HG02642 (cell line): ENCODE data around the gene TNRC6B.
A peak's percentile ranks its signal among the peaks of the same experiment; 100 is the strongest.
"Not testable (repeated sequence)": the region's sequence is repeated elsewhere in the genome, so short reads cannot be mapped to it uniquely, and the experiment has no call there.

Source experiments
- ATAC-seq: cut with Tn5 transposase; IDR thresholded peaks from one replicate; pipeline ENCODE4 v1.9.1; 2021; ENCODE audit warnings: mild to moderate bottlenecking; ENCODE audit not compliant: unreplicated experiment, poor library complexity

The TNRC6B gene

DNA sequence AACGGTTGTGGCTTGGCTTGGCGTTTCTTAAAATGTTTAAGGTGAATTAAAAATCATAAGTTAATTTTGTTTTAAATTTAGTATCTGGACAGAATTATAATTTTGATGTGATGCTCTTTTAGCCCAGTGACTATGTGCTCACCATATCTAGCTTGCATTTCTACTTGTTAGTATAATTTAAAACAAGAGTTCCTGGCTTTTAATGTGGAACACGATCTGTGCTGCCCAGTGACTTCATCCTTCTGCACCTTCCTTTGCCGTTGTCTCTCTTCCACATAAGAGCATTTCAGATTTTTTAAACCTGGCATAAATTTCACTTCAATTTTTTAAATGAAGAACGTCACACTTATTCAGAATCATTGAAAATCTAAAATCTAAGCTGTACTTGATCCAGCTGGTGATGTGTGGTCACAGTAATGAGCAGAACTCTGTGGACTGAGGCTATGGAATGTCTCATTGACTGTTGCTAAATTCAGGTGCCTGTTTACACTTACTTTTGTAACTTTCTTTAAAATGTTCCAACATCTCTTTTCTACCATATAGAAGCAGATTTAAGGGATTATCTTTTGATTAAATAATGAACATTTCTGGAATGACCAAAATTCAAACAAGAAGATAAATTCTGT lies 93.1 kb downstream of the TNRC6B start:
- no peak for ATAC-seq

- ATAC-seq: no peak
Observed at GRCh38 chr22:40271440-40271839, 93.7 kb downstream of the TNRC6B start.

GRCh38 chr22:40273319-40273718 lies 95.6 kb downstream of the TNRC6B start:
- ATAC-seq: no peak

GRCh38 chr22:40276996-40277823 lies 99.5 kb downstream of the TNRC6B start:
- no peak for ATAC-seq

- ATAC-seq: no peak
Observed at GRCh38 chr22:40279017-40279416, 101.3 kb downstream of the TNRC6B start.

DNA sequence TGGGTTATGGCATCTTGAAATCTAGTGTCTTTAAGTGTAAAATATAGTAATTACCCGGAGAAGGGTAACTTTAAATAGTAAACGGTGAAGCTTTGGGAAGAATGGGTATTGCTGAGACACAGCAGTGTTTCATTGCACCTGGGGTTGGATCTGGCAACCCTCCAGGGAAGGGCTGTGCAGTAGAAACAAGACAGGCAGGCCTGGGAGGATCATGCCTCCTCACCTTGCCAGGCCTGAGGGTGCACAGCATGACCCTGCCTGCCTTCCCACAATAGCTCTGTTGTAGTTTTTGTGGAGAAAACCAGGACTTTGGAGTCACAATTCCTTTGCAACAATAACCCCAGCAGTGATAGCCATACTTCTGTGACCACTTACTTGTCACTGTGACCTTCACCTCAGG lies 104.0 kb downstream of the TNRC6B start:
- ATAC-seq: no peak

GRCh38 chr22:40285513-40285912 lies 107.8 kb downstream of the TNRC6B start:
- no peak for ATAC-seq

DNA sequence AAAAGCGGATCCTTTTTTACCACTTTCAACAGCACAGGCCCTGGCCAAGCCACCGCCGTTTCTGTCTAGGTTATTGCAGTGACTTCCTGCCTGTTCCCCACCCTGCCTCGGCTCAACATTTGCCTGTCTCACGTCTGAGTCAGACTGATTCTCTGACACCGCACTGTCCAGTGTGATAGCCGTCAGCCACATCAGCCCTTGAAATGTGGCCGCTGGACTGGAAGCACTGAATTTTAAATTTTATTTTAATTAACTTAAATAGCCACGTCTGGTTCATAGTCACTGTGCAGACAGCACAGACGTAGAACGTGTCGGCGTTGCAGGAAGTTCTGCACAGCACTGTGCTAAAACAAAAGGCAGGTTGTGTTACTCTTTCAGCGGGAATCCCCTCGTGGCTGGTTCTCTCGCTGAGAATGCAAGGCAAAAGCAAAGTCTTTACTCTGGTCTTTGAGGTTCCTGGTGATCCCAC lies 112.3 kb downstream of the TNRC6B start:
- ATAC-seq: no peak

- no peak for ATAC-seq
Observed at GRCh38 chr22:40290516-40290915, 112.8 kb downstream of the TNRC6B start.

- ATAC-seq: no peak
Observed at GRCh38 chr22:40294696-40295095, 117.0 kb downstream of the TNRC6B start.

DNA sequence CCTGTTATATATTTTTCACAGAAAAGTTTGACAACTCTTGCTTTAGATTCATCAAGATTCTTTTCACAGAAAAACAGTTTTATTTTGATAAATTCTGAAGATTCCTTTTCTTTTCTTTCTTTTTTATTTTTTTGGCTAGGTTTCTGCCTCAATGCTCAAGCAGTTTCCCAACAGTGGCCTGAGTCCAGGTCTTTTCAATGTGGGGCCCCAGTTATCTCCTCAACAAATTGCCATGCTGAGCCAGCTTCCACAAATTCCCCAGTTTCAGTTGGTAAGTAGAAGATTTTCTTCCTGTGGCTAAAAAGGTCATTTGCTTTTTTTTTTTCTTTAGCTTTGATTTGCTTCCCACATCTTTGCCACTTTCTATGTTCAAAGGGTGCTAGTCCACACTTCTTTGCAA lies 122.6 kb downstream of the TNRC6B start:
- ATAC-seq: no peak

DNA sequence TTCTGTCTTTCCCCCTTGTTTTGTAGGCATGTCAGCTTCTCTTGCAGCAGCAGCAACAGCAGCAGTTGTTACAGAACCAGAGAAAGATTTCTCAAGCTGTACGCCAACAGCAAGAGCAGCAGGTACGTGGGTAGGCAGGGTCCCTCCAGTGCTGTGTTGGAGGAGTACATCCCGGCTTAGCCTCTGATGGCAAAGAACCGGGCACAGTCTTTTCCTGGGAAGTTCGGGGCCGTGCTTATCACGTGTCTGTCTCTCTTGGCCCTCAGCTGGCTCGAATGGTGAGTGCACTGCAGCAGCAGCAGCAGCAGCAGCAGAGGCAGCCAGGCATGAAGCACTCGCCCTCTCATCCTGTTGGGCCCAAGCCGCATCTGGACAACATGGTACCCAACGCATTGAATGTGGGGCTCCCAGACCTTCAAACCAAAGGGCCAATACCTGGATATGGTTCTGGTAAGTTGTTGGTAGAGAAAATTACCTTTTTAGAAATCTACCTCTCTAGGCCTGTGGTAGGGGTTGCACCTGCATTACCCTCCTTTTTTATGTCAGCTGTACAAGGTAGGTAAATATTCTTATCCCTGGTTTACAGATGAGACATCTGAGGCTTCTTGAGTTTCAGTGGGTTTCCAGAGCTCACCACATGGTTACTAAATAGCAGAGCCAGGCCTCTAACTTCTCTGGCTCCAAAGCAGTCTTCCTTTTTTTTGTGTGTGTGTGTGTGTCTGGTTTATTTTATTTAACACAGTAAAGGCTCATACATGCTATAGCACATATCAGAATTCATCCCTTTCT lies 123.4 kb downstream of the TNRC6B start:
- peak; percentile 82 for ATAC-seq

- ATAC-seq: no peak
Observed at GRCh38 chr22:40302149-40302548, 124.4 kb downstream of the TNRC6B start.

DNA sequence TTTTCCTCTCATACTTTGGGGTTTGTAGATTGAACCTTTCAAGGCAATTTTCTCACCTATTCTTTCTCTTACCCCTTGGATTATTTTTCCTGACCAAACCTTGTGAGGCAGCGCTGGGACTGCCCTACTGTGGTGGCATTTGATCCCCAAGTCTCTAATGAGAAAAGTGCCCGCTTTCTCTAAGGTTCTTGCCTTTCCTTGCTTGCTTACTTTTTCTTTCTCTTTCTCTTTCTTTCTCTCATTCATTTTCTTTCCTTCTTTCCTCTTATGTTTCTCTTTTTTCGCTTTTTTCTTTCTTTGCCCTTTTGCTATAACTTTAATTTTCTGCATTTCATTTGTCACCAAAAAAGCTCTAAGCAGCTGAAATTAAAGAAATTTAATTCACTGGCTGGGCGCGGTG lies 127.9 kb downstream of the TNRC6B start:
- ATAC-seq: no peak

- no peak for ATAC-seq
Observed at GRCh38 chr22:40308999-40309573, 131.4 kb downstream of the TNRC6B start.

- no peak for ATAC-seq
Observed at GRCh38 chr22:40309631-40310030, 131.9 kb downstream of the TNRC6B start.

DNA sequence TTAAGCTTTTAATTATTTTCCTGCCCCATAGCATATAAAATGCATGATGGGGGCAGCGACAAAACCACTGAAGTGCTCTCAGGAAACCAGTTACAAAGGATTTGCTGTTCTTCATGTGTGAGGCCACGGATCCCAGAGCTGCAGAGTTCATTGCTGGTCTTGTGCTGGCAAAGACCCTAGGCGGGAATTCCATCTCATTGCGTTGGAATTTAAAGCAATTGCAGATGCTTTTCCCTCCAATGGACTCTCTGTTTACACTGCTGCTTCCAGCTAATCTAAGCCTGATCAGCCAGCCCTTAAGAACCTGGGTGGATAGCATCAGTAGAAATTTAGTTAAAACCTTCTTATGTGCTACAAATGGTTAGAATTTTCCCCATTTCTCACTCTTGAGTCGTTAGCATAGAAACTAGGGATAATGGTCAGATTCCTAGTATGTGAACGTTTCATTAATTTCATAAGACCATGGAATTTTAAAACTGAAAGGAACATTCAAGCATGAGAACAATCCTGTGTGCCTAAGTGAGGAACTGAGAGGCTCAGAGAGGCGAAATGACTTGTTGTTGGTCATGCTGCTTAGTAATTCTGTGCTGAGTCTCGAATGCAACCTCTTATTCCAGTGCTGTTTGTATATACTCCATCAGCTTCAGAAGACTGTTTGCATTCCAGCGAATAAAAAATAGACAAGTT lies 132.5 kb downstream of the TNRC6B start:
- no peak for ATAC-seq

DNA sequence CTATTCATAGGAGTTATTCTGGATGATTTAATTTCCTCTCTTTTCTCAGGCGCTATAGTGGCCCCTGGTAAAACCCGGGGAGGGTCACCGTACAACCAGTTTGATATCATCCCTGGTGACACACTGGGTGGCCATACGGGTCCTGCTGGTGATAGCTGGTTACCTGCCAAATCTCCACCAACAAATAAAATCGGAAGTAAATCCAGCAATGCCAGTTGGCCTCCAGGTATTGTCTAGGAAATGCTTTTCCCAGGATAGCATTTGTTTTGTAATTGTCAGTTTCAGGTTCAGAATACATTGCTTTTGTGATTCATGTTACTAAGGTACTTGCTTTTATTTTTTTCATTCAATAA lies 133.0 kb downstream of the TNRC6B start:
- ATAC-seq: no peak

DNA sequence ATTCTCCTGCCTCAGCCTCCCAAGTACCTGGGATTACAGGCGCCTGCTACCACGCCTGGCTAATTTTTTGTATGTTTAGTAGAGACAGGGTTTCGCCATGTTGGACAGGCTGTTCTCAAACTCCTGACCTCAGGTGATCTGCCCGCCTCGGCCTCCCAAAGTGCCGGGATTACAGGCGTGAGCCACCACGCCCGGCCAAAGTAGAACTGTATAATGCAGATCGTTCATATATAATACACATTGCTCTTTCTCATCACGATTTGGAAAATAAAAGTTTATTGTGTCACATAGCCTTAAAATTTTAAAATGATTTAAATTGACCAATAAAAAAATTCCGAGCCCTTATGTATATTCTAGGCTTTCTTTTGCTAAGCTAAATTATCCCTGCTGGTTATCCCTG lies 133.9 kb downstream of the TNRC6B start:
- not testable (repeated sequence) for ATAC-seq

GRCh38 chr22:40312050-40312449 lies 134.3 kb downstream of the TNRC6B start:
- ATAC-seq: no peak
